Activated naive CD8-positive, alpha-beta T cell treated with anti-CD3 and anti-CD28 coated beads, Interleukin-2, amount 50 U/mL, for 24 hours (primary cell): ENCODE results near the gene G3BP1.

Experiments
- ATAC-seq: fragments of 150-1000 bp; cut with Tn5 transposase; one replicate; pipeline ENCODE4 v1.10.0; 2021
- DNase-seq: peaks from one replicate; pipeline ENCODE4 v3.0.0; 2021
- H3K27ac Mint-ChIP-seq: one replicate; pipeline ENCODE4 v1.8.0; 2021; ENCODE audit warnings: mild to moderate bottlenecking, mixed read lengths
- H3K27me3 Mint-ChIP-seq: one replicate; pipeline ENCODE4 v1.8.0; 2021; ENCODE audit warnings: mixed read lengths
- H3K36me3 Mint-ChIP-seq: one replicate; pipeline ENCODE4 v1.8.0; 2021; ENCODE audit warnings: low read depth, mixed read lengths
- H3K4me1 Mint-ChIP-seq: one replicate; pipeline ENCODE4 v1.8.0; 2021; ENCODE audit warnings: mixed read lengths
- H3K4me3 Mint-ChIP-seq: one replicate; pipeline ENCODE4 v1.8.0; 2021; ENCODE audit warnings: mild to moderate bottlenecking, moderate library complexity, mixed read lengths
- H3K9me3 Mint-ChIP-seq: one replicate; pipeline ENCODE4 v1.8.0; 2021; ENCODE audit warnings: mixed read lengths

G3BP1 gene

DNA sequence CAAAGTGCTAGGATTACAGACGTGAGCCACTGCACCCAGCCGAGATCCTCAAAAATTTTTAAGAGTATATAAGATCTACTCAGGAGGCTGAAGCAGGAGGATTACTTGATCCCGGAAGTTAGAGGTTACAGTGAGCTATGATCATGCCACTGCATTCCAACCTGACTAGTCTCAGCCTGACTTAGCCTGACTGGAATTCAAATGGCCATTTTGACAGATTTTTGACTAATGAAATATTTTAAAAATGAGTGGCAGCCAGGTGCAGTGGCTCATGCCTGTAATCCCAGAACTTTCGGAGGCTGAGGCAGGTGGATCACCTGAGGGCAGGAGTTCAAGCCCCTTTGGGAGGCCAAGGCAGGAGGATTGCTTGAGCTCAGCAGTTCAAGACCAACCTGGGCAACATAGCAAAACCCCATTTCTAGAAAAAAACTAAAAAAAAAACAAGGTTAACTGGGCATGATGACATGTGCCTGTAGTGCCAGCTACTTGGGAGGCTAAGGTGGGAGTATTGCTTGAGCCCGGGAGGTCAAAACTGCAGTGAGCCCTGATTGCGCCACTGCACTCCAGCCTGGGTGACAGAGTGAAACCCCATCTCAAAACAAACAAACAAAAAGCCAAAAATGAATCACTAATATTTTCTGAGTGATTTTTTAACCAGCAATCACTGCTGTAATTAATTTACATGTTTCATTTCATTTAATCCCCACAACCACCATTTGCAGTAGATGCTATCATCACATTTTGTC is 29.9 kb upstream of the G3BP1 start:
- no peak for ATAC-seq
- DNase-seq: no peak
- Mint-ChIP-seq H3K27ac (no peak overlapping the region), H3K4me1 (peaks cover 34% of the 10 kb centered on the region), H3K36me3 (peaks cover 23% of the 10 kb centered on the region), H3K9me3 (no peaks in the 10 kb centered on the region), H3K27me3 (no peaks in the 10 kb centered on the region), H3K4me3 (no peak overlapping the region)

DNA sequence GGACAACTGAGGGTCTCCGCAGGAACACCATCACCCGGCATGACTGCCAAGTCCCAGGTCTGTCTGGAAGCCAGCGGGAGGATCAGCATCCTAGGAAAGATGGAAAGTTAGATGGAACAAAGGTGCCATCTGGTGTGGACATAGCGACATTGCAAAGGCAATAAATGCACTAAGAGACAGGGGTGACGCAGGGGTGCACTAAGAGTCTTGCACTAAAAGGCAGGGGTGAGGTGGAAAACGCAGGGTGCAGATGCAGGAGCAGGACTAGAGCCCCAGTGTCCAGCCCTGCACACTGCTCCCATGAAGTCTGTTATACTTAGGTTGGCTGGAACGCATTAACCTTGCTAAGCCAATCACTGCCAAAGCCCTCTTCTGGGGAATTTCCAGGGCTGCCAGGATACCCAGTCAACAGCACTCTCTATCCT is 28.9 kb upstream of the G3BP1 start:
- no peaks in the 10 kb centered on the region for H3K27me3 Mint-ChIP-seq
- H3K4me1 Mint-ChIP-seq: peaks cover 36% of the 10 kb centered on the region
- no peaks in the 10 kb centered on the region for H3K9me3 Mint-ChIP-seq
- DNase-seq: no peak
- H3K36me3 Mint-ChIP-seq: peaks cover 23% of the 10 kb centered on the region
- no peak for ATAC-seq
- no peak overlapping the region for H3K4me3 Mint-ChIP-seq
- H3K27ac Mint-ChIP-seq: no peak overlapping the region

DNA sequence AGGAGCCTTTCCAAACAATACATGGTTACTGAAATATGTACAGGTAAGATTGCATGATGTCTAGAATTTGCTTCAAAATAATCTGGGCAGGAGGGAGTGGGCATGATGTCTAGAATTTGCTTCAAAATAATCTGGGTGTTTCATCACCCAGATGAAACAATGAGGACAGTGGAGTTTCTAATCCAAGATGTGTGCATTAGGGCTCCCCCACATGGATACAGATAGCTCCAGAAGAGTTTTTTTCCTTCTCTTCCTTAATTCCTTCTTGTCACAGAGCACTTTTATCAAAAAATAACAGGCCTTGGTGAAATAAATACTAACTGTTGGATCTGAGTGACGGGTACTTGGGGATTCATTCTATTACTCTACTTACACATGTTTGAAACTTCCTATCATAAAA is 28.2 kb upstream of the G3BP1 start:
- H3K27ac Mint-ChIP-seq: no peak overlapping the region

DNA sequence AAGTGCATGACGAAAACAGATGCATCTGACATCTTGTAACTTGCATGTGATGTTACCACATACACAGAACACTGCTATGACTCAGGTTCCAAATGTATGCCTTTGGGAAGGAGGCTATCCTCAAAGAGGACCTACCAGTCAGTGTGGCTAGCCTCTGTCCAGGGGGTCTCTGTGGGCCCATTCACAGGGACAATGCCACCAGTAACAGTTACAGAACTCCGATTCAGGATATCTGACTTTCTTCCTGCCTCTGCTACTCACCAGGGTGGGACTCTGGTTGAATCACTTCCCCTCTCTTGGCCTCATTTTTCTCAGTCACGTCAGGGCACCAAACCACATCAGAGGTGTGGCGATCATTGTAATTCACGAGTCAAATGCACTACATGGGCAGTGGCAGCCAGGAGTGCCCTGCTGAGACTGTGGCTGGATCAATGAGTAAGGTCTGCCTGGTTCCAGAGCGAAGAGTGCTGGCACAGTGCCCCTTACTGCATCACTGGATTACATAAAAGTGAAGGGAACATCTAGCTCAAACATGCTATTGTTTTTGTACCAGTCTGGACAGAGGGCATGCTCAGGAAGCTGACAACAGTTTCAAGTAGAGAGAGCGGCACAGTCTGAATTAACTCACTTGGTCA is 26.6 kb upstream of the G3BP1 start:
- Mint-ChIP-seq H3K27me3 (no peaks in the 10 kb centered on the region), H3K9me3 (no peaks in the 10 kb centered on the region), H3K4me3 (no peak overlapping the region), H3K4me1 (peaks cover 41% of the 10 kb centered on the region), H3K36me3 (peaks cover 25% of the 10 kb centered on the region), H3K27ac (no peak overlapping the region)
- peak; percentile 37 for DNase-seq
- ATAC-seq: peak; percentile 58

More for the DNA sequence above, 28.2 kb upstream of the G3BP1 start:
- H3K27me3 Mint-ChIP-seq: no peaks in the 10 kb centered on the region
- no peaks in the 10 kb centered on the region for H3K9me3 Mint-ChIP-seq
- peaks cover 36% of the 10 kb centered on the region for H3K4me1 Mint-ChIP-seq
- peaks cover 23% of the 10 kb centered on the region for H3K36me3 Mint-ChIP-seq
- no peak overlapping the region for H3K4me3 Mint-ChIP-seq
- ATAC-seq (no peak), DNase-seq (no peak)

DNA sequence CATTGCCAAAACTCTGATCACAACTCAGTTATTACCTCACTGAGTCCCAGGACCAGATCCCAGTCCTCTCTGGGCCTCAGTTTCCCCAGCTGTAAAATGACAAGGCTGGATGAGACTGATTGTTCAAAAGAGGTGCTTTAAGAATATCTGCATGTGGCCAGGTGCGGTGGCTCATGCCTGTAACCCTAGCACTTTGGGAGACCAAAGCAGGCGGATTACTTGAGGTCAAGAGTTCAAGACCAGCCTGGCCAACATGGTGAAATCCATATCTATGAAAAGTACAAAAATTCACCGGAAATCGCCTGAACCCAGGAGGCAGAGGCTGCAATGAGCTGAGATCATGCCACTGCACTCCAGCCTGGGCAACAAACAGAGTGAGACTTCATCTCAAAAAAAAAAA is 21.6 kb upstream of the G3BP1 start:
- no peaks in the 10 kb centered on the region for H3K27me3 Mint-ChIP-seq
- ATAC-seq (no peak), DNase-seq (no peak)
- H3K9me3 Mint-ChIP-seq: no peaks in the 10 kb centered on the region
- peaks cover 40% of the 10 kb centered on the region for H3K4me1 Mint-ChIP-seq
- H3K4me3 Mint-ChIP-seq: no peak overlapping the region
- H3K36me3 Mint-ChIP-seq: peaks cover 16% of the 10 kb centered on the region
- peak overlapping the region; percentile 74 for H3K27ac Mint-ChIP-seq

DNA sequence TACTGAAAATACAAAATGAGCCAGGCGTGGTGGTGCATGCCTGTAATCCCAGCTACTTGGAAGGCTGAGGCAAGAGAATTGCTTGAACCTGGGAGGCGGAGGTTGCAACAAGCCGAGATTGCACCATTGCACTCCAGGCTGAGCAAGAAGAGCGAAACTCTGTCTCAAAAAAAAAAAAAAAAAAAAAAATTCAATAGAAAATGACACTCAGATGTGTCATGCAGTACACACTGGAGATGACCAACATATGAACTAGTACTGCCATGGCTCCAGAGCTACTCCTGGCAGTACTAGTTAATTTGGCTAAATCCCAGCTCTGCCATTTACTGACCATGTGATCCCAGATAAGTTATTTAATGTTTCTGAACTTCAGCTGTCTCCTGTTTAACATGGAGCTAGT is 20.7 kb upstream of the G3BP1 start:
- DNase-seq (no peak), ATAC-seq (no peak)
- Mint-ChIP-seq H3K4me3 (no peak overlapping the region), H3K27me3 (no peaks in the 10 kb centered on the region), H3K9me3 (no peaks in the 10 kb centered on the region), H3K4me1 (peaks cover 41% of the 10 kb centered on the region), H3K36me3 (peaks cover 16% of the 10 kb centered on the region), H3K27ac (no peak overlapping the region)

DNA sequence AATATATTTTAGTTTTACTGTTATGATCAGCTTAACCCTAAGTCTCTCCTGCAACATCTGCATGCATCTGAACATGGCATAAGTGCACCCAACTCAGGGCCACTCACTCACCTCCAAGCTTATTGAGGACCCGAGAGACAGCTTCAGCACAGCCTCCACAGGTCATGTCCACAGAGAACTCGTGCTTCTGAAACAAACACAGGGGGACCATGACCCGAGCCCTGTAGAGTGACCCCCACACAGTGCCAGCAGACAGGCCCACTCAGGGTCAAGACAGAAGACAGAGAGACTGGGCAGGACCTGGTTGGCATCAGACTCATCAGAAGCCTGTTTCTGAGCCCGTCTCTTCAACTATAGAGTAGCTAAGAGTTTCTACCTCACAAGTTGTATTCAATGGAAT is 20.2 kb upstream of the G3BP1 start:
- DNase-seq: no peak
- Mint-ChIP-seq H3K4me1 (peaks cover 41% of the 10 kb centered on the region), H3K27ac (no peak overlapping the region)

DNA sequence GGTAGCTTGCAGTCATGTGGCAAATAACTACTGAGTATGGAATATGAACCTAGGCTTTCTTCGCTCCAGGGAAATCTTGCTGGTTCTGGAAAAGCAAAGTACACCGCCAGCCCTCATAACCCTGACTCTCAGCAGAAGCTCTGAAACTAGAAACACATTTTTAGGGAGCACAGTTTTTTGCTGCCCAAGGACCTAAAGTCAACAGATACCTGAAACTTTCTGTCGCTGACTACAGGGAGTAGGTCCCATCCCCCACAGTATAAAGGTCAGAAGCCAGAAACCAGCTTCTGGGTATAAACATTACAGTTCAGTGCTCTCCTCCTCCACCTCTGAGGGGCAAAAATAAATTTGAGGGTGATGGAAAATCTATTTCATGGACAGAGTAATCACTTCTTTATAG is 16.4 kb upstream of the G3BP1 start:
- DNase-seq (no peak), ATAC-seq (peak; percentile 30)
- H3K4me3 Mint-ChIP-seq: peak overlapping the region; percentile 50
- H3K9me3 Mint-ChIP-seq: no peaks in the 10 kb centered on the region
- peaks cover 16% of the 10 kb centered on the region for H3K36me3 Mint-ChIP-seq
- H3K4me1 Mint-ChIP-seq: peaks cover 46% of the 10 kb centered on the region
- no peaks in the 10 kb centered on the region for H3K27me3 Mint-ChIP-seq
- peak overlapping the region; percentile 77 for H3K27ac Mint-ChIP-seq

More for the DNA sequence above, 20.2 kb upstream of the G3BP1 start:
- Mint-ChIP-seq H3K4me3 (no peak overlapping the region), H3K9me3 (no peaks in the 10 kb centered on the region), H3K36me3 (peaks cover 17% of the 10 kb centered on the region), H3K27me3 (no peaks in the 10 kb centered on the region)
- ATAC-seq: no peak

DNA sequence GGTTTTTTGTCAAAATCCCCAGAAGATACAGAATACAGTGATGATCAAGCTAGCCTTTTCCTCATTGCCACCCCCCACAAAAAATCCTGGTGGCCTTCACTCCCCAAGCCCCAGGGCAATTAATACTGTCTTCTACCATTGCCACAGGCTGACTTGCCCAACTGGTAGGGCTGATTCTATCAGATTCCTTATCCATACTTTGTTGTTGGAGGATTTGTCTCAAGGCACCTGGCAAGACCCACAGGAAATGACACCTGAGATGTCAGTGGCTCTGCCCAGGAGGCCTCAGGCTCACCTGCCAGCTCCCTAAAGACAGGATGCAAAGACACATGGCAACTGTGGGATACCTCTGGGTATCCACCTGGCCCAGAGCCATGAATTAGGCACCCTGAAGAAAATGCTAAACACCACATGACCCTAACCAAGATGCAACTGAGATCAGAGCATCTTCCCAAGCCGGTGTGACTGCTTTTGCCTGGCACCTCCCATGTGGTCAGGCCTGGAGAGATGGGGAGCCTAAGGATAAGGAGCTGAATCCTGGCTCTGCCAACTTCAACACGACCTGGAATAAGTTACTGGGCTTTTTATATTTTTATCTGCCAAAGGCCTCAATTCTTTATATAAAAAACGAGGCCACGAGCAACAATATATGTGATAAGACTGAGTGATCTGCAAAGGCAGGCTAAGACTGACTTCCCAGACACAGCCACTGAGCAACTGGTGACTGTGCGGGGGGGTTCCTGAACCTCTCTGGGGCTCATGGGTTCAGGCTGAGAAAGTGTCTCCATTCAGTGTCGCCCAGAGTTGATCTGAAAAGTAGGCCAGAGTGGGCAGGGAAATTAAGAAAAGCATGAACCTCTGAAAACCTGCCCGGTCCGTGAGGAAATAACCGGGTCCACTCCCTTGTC is 14.3 kb upstream of the G3BP1 start:
- H3K36me3 Mint-ChIP-seq: peaks cover 11% of the 10 kb centered on the region
- H3K27me3 Mint-ChIP-seq: no peaks in the 10 kb centered on the region
- H3K4me3 Mint-ChIP-seq: peak overlapping the region; percentile 88

DNA sequence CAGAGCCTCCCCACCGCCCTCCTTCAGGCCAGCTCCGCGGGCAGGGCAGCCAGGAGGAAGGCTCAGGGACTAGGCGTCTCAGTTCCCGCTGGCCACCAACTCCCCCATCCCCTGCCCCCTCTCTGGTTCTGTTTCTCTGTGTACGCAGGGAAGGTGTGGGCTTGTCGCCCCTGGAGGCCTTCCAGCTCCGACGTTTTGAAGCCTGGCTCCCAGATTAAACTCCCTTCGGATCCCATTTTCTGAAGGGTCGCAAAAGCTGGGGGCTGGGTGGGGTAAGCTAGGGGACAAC is 13.7 kb upstream of the G3BP1 start:
- DNase-seq: no peak
- H3K27ac Mint-ChIP-seq: peak overlapping the region; percentile 95
- peaks cover 42% of the 10 kb centered on the region for H3K4me1 Mint-ChIP-seq
- H3K36me3 Mint-ChIP-seq: peaks cover 7% of the 10 kb centered on the region
- no peaks in the 10 kb centered on the region for H3K9me3 Mint-ChIP-seq
- ATAC-seq: peak; percentile 21
- peak overlapping the region; percentile 88 for H3K4me3 Mint-ChIP-seq
- no peaks in the 10 kb centered on the region for H3K27me3 Mint-ChIP-seq

More for the DNA sequence above, 14.3 kb upstream of the G3BP1 start:
- no peak for DNase-seq
- Mint-ChIP-seq H3K4me1 (peaks cover 42% of the 10 kb centered on the region), H3K9me3 (no peaks in the 10 kb centered on the region), H3K27ac (peak overlapping the region; percentile 95)
- peak; percentile 42 for ATAC-seq

DNA sequence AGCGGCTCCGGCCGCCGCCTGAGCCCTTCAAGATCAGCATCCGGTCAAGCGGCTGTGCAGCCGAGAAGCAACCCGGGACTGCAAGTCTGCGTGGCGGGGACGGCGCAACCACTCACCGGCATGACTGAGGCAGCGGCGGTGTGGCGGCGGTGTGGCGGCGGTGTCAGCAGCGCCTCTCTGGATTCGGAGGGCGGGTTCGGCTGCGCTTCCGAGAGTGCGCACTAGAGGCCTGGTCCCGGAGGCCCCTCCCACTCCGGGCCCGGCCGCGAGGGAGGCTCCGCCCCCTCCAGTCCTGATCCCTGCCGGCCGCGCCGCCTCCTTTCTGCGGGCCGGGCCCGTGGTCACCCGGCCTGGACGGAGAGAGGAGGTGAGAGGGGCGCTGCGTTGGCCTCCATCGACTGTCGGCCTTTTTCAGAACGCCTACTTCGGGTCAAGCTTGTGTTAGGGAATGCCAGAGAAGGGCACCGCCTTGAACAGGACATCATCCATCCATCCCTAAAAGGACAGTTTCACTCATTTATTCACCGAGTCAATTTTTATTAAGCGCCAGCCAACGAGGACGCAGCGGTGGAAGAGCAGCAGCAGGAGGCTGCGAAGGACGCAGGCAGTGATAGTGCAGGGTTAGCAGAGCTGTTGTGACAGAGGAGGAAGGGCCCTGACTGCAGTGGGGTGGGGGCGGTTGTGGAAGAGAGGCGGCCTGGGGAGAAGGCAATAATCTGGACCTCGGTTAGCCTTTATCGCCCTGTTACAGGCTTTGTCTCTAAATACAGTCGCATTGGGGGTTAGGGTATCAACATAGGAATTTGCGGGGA is 13.1 kb upstream of the G3BP1 start, which contains the start of gene ATOX1:
Gene ATOX1 (minus strand): TSS at position 202 of the 812 bp plus-strand sequence. CDS start 80 bp downstream, at position 122.
- H3K9me3 Mint-ChIP-seq: no peaks in the 10 kb centered on the region
- H3K4me1 Mint-ChIP-seq: peaks cover 42% of the 10 kb centered on the region
- DNase-seq (peak; percentile 94), ATAC-seq (peak; percentile 96)
- peak within 1 kb of the TSS; percentile 95 for H3K27ac Mint-ChIP-seq
- H3K4me3 Mint-ChIP-seq: peak within 1 kb of the TSS; percentile 88
- no peaks in the 10 kb centered on the region for H3K27me3 Mint-ChIP-seq
- H3K36me3 Mint-ChIP-seq: peaks cover 7% of the 10 kb centered on the region

DNA sequence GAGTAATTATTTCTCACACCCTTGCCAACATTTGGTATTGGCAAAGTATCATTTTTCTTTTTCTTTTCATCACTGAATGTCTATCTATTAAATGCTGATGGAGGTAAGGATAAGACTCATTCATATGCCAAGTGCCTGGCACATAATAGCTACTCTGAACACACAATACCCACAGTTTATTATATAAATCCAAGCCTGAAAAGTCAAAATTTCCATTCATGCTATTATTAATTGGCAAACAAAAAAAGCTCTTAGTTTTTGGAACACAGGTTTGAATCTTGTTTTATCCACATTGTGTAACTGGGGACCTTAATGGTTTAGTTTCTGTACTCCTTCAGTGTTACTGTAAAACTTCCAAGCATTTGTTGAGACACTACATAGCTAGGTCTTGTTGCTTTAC is 7.0 kb upstream of the G3BP1 start:
- no peaks in the 10 kb centered on the region for H3K27me3 Mint-ChIP-seq
- no peak for ATAC-seq
- no peak overlapping the region for H3K4me3 Mint-ChIP-seq
- H3K9me3 Mint-ChIP-seq: no peaks in the 10 kb centered on the region
- H3K27ac Mint-ChIP-seq: no peak overlapping the region
- no peaks in the 10 kb centered on the region for H3K4me1 Mint-ChIP-seq
- no peak for DNase-seq
- H3K36me3 Mint-ChIP-seq: no peaks in the 10 kb centered on the region

DNA sequence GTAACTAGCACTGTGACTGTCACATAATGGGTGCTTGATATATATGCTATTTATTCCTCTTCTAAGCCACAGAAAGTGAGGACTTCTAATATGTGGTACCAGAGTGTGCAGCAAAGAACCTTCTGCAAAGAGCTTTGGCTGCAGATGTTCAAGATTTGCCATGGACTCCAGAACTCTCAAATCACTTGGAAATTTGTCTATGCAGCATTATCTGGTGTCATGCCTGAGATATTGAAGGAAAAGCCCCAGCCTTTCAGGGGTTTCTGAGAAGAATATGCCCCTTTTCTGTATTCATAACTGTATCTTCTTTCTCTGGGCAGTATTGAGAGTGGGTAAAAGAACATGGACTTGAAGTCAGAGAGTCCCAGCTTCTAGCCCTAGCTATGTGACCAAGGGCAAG is 4.8 kb upstream of the G3BP1 start:
- H3K27me3 Mint-ChIP-seq: no peaks in the 10 kb centered on the region
- DNase-seq (no peak), ATAC-seq (no peak)
- no peak overlapping the region for H3K4me3 Mint-ChIP-seq
- no peak overlapping the region for H3K27ac Mint-ChIP-seq
- no peaks in the 10 kb centered on the region for H3K36me3 Mint-ChIP-seq
- H3K9me3 Mint-ChIP-seq: no peaks in the 10 kb centered on the region
- peaks cover 4% of the 10 kb centered on the region for H3K4me1 Mint-ChIP-seq
